Neural cell (in vitro differentiated cells): ENCODE data around the gene TCEAL4. TPM values are rescaled to one million over a fixed set of nuclear protein-coding genes. Genes with fewer than 3 reads are reported as not detected.

Experiments
- H2AFZ ChIP-seq: fragments of 200-600, 300-800 bp; sonication (generic), shearing (Covaris generic); 2 replicates; pipeline ENCODE4 v1.6.0; 2014; ENCODE audit warnings: low read depth, mild to moderate bottlenecking, antibody characterized with exemption, low read length, moderate library complexity
- H3F3A ChIP-seq: fragments of 200-600 bp; shearing (Covaris generic); 2 replicates; pipeline ENCODE4 v1.6.1; 2016; ENCODE audit warnings: mild to moderate bottlenecking, moderate library complexity, mixed read lengths, antibody characterized with exemption, low read length; ENCODE audit not compliant: insufficient read depth, poor library complexity, severe bottlenecking
- H3K27ac ChIP-seq: fragments of 200-600, 300-800 bp; sonication (generic), shearing (Covaris generic); 2 replicates; pipeline ENCODE4 v1.5.1; 2014; ENCODE audit warnings: mild to moderate bottlenecking, low read length, moderate library complexity
- H3K27me3 ChIP-seq: fragments of 300-800, 200-600 bp; sonication (generic), shearing (Covaris generic); 2 replicates; pipeline ENCODE4 v1.6.0; 2014; ENCODE audit warnings: mild to moderate bottlenecking, low read depth, low read length, moderate library complexity; ENCODE audit not compliant: insufficient read depth
- H3K36me3 ChIP-seq: fragments of 300-800, 200-600 bp; sonication (generic), shearing (Covaris generic); 2 replicates; pipeline ENCODE4 v1.5.1; 2014; ENCODE audit warnings: mild to moderate bottlenecking, antibody characterized with exemption, low read length, moderate library complexity; ENCODE audit not compliant: insufficient read depth
- H3K4me2 ChIP-seq: fragments of 300-800, 200-600 bp; sonication (generic), shearing (Covaris generic); 2 replicates; pipeline ENCODE4 v1.6.0; 2014; ENCODE audit warnings: mild to moderate bottlenecking, low read length
- H3K4me3 ChIP-seq: fragments of 300-800, 200-600 bp; sonication (generic), shearing (Covaris generic); 2 replicates; pipeline ENCODE4 v1.5.1; 2014; ENCODE audit warnings: mild to moderate bottlenecking, low read length, moderate library complexity
- H3K79me2 ChIP-seq: fragments of 200-600 bp; shearing (Covaris generic); replicated peaks from 2 replicates; pipeline ENCODE4 v1.6.0; 2014; ENCODE audit warnings: mild to moderate bottlenecking, low read length, moderate library complexity; ENCODE audit not compliant: insufficient read depth
- H3K9ac ChIP-seq: fragments of 300-800, 200-600 bp; sonication (generic), shearing (Covaris generic); 2 replicates; pipeline ENCODE4 v1.6.1; 2016; ENCODE audit warnings: mild to moderate bottlenecking, low read length, mixed read lengths
- H3K9me2 ChIP-seq: fragments of 200-600 bp; shearing (Covaris generic); 2 replicates; pipeline ENCODE4 v1.6.1; 2016; ENCODE audit warnings: mild to moderate bottlenecking, low read length, mixed read lengths; ENCODE audit not compliant: insufficient read depth
- H3K9me3 ChIP-seq: fragments of 200-600, 300-800 bp; sonication (generic), shearing (Covaris generic); 2 replicates; pipeline ENCODE4 v1.6.1; 2016; ENCODE audit warnings: mild to moderate bottlenecking, mixed run types, low read length, moderate library complexity, mixed read lengths
- H4K20me1 ChIP-seq: fragments of 200-600 bp; shearing (Covaris generic); 2 replicates; pipeline ENCODE4 v1.6.1; 2016; ENCODE audit warnings: mild to moderate bottlenecking, mixed run types; ENCODE audit not compliant: insufficient read depth
- CTCF ChIP-seq: fragments of 450-650 bp; IDR thresholded peaks from 2 replicates; pipeline ENCODE4 v1.5.1; 2014; ENCODE audit warnings: antibody characterized with exemption, mild to moderate bottlenecking, moderate library complexity; ENCODE audit not compliant: poor library complexity, severe bottlenecking
- EP300 ChIP-seq: fragments of 450-650 bp; conservative IDR thresholded peaks from 2 replicates; pipeline ENCODE4 v1.6.1; 2014; ENCODE audit warnings: antibody characterized with exemption, mild to moderate bottlenecking, moderate library complexity; ENCODE audit not compliant: poor library complexity, severe bottlenecking
- EZH2 ChIP-seq: fragments of 200-600, 300-800 bp; shearing (Covaris generic), sonication (generic); IDR thresholded peaks from 2 replicates; pipeline ENCODE4 v1.6.1; 2014; ENCODE audit warnings: antibody characterized with exemption, low read length, borderline replicate concordance, mild to moderate bottlenecking; ENCODE audit not compliant: insufficient read depth, poor library complexity, severe bottlenecking
- MXI1 ChIP-seq: fragments of 450-650 bp; conservative IDR thresholded peaks from 2 replicates; pipeline ENCODE4 v1.6.1; 2014; ENCODE audit warnings: antibody characterized with exemption, mild to moderate bottlenecking; ENCODE audit not compliant: poor library complexity, severe bottlenecking
- POLR2AphosphoS5 ChIP-seq: IDR thresholded peaks from 2 replicates; pipeline ENCODE4 v1.6.1; 2012
- RAD21 ChIP-seq: fragments of 450-650 bp; conservative IDR thresholded peaks from 2 replicates; pipeline ENCODE4 v1.6.1; 2014; ENCODE audit warnings: antibody characterized with exemption, mild to moderate bottlenecking, moderate library complexity
- REST ChIP-seq: IDR thresholded peaks from 2 replicates; pipeline ENCODE4 v1.6.1; 2012; ENCODE audit warnings: borderline replicate concordance
- SMC3 ChIP-seq: fragments of 450-650 bp; conservative IDR thresholded peaks from 2 replicates; pipeline ENCODE4 v1.6.1; 2014; ENCODE audit warnings: antibody characterized with exemption, mild to moderate bottlenecking, moderate library complexity; ENCODE audit not compliant: poor library complexity
- TAF1 ChIP-seq: IDR thresholded peaks from 2 replicates; pipeline ENCODE4 v1.6.1; 2012; ENCODE audit warnings: low read depth
- polyA plus RNA-seq: library from polyadenylated mRNA; depleted of rRNA; stranded (reverse); fragments of >200 nt; gene quantifications from 2 replicates; pipeline ENCODE4 v1.2.3, GENCODE V29; 2014

The TCEAL4 gene
- polyA plus RNA-seq, 1 donor from 2014 or later, result 130 TPM

DNA sequence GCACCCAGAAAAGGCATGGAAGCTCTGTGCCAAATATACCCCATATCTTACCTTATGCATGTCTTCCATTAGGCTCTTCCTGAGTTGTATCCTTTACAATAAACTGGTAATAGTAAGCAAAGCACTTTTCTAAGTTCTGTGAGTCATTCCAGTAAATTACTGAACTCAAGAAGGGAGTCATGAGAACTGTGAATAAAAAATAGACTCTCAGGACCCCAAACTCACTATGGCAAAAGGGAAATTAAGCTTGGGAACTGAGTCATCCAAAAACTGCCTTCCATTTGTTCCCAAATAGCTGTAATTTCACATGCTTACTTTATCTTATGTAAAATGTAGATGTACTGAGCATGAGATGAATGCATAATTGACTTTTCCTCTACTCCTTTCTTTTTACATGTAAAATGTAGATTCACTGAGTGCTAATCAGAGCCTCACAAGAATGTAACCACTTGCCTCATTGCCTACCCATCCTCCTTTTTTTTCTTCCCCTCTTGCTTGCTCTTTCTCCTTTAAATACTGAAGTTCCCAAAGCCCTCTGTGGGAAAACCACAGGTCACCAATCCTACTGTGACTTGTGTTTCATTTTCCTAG, 30.6 kb downstream of the TCEAL4 start:
- Histone ChIP-seq H3K27ac (no peak overlapping the region), H3K4me2 (no peak overlapping the region), H3F3A (no peaks in the 10 kb centered on the region), H4K20me1 (no peaks in the 10 kb centered on the region), H3K9ac (no peak overlapping the region), H3K36me3 (no peaks in the 10 kb centered on the region), H3K4me3 (no peak overlapping the region), H3K9me3 (no peaks in the 10 kb centered on the region), H3K79me2 (no peaks in the 10 kb centered on the region), H2AFZ (no peak overlapping the region), H3K27me3 (no peaks in the 10 kb centered on the region), H3K9me2 (no peaks in the 10 kb centered on the region)
- TF ChIP-seq TAF1 (no peak), REST (no peak), EZH2 (no peak), EP300 (no peak), MXI1 (no peak), POLR2AphosphoS5 (no peak), CTCF (no peak), RAD21 (no peak)

- Histone ChIP-seq H3K9me3 (no peaks in the 10 kb centered on the region), H4K20me1 (no peaks in the 10 kb centered on the region), H3K27ac (no peak overlapping the region), H3K4me3 (no peak overlapping the region), H2AFZ (no peak overlapping the region), H3K9me2 (no peaks in the 10 kb centered on the region), H3K79me2 (no peaks in the 10 kb centered on the region), H3K27me3 (no peaks in the 10 kb centered on the region), H3K9ac (no peak overlapping the region), H3K4me2 (no peak overlapping the region), H3K36me3 (no peaks in the 10 kb centered on the region), H3F3A (no peaks in the 10 kb centered on the region)
- no peak for TF ChIP-seq REST
- TF ChIP-seq EP300, result no peak
- no peak for TF ChIP-seq CTCF
- TF ChIP-seq RAD21, result no peak
- TF ChIP-seq MXI1, result no peak
- no peak for TF ChIP-seq SMC3
- no peak for TF ChIP-seq POLR2AphosphoS5
- no peak for TF ChIP-seq EZH2
- TF ChIP-seq TAF1, result no peak
Measured at GRCh38 chrX:103616676-103617186, 31.4 kb downstream of the TCEAL4 start.
